ENCODE measurements around the gene HYLS1. TPM values are rescaled to one million over a fixed set of nuclear protein-coding genes. Genes with fewer than 3 reads are reported as not detected.

The HYLS1 gene
- total RNA-seq, 1 experiment from 2014 or later: 2.5 TPM

DNA sequence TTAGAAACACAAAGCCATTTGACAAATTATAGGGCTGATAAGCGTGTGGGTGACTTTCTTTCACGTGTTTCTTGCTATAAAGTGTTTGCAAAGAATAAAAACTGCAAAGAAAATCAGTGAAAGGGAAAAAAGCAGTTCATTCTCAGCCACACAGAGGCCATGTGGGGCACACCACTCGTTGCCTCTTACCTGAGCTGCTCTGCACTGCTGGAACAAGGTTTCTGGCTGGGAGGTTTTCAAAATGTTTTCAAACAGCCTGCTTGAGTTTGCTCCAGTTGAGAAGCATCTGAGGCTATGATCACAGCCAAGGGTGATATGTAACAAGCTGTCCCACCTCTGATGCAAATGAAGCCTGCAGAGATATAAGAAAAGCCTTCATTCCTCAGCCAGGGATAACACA lies 43.6 kb downstream of the HYLS1 start:
- Mint-ChIP-seq H3K36me3 (ENCODE audit: insufficient read depth, unreplicated experiment) (no peaks in the 10 kb centered on the region), H3K27me3 (ENCODE audit: insufficient read depth, unreplicated experiment) (peaks cover 15% of the 10 kb centered on the region), H3K27ac (ENCODE audit: unreplicated experiment) (no peak overlapping the region), H3K4me3 (ENCODE audit: unreplicated experiment) (no peak overlapping the region), H3K9me3 (ENCODE audit: unreplicated experiment) (no peaks in the 10 kb centered on the region), H3K4me1 (ENCODE audit: low read depth, unreplicated experiment) (no peaks in the 10 kb centered on the region)
- H3K9me3 ChIP-seq: no peaks in the 10 kb centered on the region
- POLR2A ChIA-PET: no interaction called here
- no peaks in the 10 kb centered on the region for H3K4me1 ChIP-seq
- no peaks in the 10 kb centered on the region for H3K36me3 ChIP-seq (ENCODE audit: control insufficient read depth, insufficient read depth, low read length)
- DNase-seq: no peak
- BruUV-seq (replicated peaks): no TSS peak
- TF ChIP-seq, protein P1, sequence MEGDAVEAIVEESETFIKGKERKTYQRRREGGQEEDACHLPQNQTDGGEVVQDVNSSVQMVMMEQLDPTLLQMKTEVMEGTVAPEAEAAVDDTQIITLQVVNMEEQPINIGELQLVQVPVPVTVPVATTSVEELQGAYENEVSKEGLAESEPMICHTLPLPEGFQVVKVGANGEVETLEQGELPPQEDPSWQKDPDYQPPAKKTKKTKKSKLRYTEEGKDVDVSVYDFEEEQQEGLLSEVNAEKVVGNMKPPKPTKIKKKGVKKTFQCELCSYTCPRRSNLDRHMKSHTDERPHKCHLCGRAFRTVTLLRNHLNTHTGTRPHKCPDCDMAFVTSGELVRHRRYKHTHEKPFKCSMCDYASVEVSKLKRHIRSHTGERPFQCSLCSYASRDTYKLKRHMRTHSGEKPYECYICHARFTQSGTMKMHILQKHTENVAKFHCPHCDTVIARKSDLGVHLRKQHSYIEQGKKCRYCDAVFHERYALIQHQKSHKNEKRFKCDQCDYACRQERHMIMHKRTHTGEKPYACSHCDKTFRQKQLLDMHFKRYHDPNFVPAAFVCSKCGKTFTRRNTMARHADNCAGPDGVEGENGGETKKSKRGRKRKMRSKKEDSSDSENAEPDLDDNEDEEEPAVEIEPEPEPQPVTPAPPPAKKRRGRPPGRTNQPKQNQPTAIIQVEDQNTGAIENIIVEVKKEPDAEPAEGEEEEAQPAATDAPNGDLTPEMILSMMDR (IDR thresholded peaks at IDR 0.05; ENCODE audit: insufficient read depth in 1 of 2, low read depth in 1 of 2, low read length in 1 of 2, severe bottlenecking in 1 of 2, unreplicated experiment in 1 of 2): no peak
- intact Hi-C loops (cut with micrococcal nuclease; ENCODE audit: unreplicated experiment): no loop called here
- H3K27me3 ChIP-seq (replicated peaks; ENCODE audit: control insufficient read depth, insufficient read depth, low read length): no peaks in the 10 kb centered on the region
- CTCF ChIA-PET: no interaction called here
- no peak overlapping the region for H3K4me3 ChIP-seq (ENCODE audit: low read depth, low read length)

DNA sequence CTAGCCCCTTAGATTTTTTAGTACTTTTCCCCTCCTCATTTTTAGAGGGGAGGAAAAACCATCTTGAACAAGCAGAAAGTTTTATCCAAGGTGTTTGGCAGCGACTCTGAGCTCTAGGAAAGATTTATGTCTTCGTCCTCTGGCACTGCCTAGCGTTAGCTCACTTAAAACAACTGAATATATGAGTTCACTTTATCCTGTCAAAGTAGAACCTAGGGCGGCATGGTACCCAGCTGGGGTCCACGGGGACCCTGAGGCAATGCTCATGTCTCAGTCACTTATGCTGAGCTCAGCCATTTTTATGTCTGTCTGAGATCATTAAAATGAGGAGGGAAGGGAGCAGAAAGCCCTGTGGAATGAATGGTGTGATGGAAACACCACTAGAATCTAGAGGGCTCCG lies 44.2 kb downstream of the HYLS1 start:
- Mint-ChIP-seq H3K27me3 (ENCODE audit: insufficient read depth, unreplicated experiment) (peaks cover 15% of the 10 kb centered on the region), H3K4me1 (ENCODE audit: low read depth, unreplicated experiment) (no peaks in the 10 kb centered on the region), H3K9me3 (ENCODE audit: unreplicated experiment) (no peaks in the 10 kb centered on the region), H3K4me3 (ENCODE audit: unreplicated experiment) (no peak overlapping the region), H3K36me3 (ENCODE audit: insufficient read depth, unreplicated experiment) (no peaks in the 10 kb centered on the region), H3K27ac (ENCODE audit: unreplicated experiment) (no peak overlapping the region)
- no peaks in the 10 kb centered on the region for H3K9me3 ChIP-seq
- intact Hi-C loops (cut with micrococcal nuclease; ENCODE audit: unreplicated experiment): no loop called here
- H3K4me3 ChIP-seq (ENCODE audit: low read depth, low read length): no peak overlapping the region
- BruUV-seq (replicated peaks): no TSS peak
- no peaks in the 10 kb centered on the region for H3K4me1 ChIP-seq
- DNase-seq: no peak
- ChIA-PET POLR2A (no interaction called here), CTCF (interaction anchor here (0.6 kb wide), 1 partner anchor 381 kb away, joined by 3 read pairs; no protein-coding TSS in a partner anchor)
- TF ChIP-seq, protein P1 (IDR thresholded peaks at IDR 0.05; ENCODE audit: insufficient read depth in 1 of 2, low read depth in 1 of 2, low read length in 1 of 2, severe bottlenecking in 1 of 2, unreplicated experiment in 1 of 2): no peak
- H3K27me3 ChIP-seq (replicated peaks; ENCODE audit: control insufficient read depth, insufficient read depth, low read length): no peaks in the 10 kb centered on the region
- no peaks in the 10 kb centered on the region for H3K36me3 ChIP-seq (ENCODE audit: control insufficient read depth, insufficient read depth, low read length)

DNA sequence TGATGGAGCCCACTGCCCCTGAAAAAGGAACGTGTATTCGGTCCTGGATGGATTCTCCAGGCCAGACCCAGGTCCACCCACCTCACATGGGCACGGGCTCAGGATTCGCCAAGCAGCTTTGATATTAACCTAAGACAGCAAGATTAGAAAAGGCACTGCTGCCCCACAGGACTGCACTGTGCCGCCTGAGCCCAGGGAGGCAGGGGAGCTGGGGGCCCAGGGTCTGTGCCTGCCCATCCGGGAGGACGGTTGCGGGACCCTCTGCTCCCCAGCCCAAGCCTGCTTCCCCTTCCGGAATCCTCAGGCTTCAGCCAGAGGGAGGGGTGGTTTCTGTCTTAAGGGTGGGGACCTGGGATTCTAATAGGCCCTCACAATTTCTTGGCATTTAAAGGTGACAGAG lies 44.8 kb downstream of the HYLS1 start:
- BruUV-seq (replicated peaks): no TSS peak
- DNase-seq: no peak
- ChIA-PET POLR2A (no interaction called here), CTCF (no interaction called here)
- Mint-ChIP-seq H3K36me3 (ENCODE audit: insufficient read depth, unreplicated experiment) (no peaks in the 10 kb centered on the region), H3K9me3 (ENCODE audit: unreplicated experiment) (no peaks in the 10 kb centered on the region), H3K27me3 (ENCODE audit: insufficient read depth, unreplicated experiment) (peaks cover 9% of the 10 kb centered on the region), H3K4me1 (ENCODE audit: low read depth, unreplicated experiment) (no peaks in the 10 kb centered on the region), H3K4me3 (ENCODE audit: unreplicated experiment) (no peak overlapping the region), H3K27ac (ENCODE audit: unreplicated experiment) (no peak overlapping the region)
- Histone ChIP-seq H3K36me3 (ENCODE audit: control insufficient read depth, insufficient read depth, low read length) (no peaks in the 10 kb centered on the region), H3K4me1 (no peaks in the 10 kb centered on the region), H3K9me3 (no peaks in the 10 kb centered on the region), H3K4me3 (ENCODE audit: low read depth, low read length) (no peak overlapping the region), H3K27me3 (replicated peaks; ENCODE audit: control insufficient read depth, insufficient read depth, low read length) (no peaks in the 10 kb centered on the region)
- intact Hi-C loops (cut with micrococcal nuclease; ENCODE audit: unreplicated experiment): no loop called here
- TF ChIP-seq, protein P1 (IDR thresholded peaks at IDR 0.05; ENCODE audit: insufficient read depth in 1 of 2, low read depth in 1 of 2, low read length in 1 of 2, severe bottlenecking in 1 of 2, unreplicated experiment in 1 of 2): no peak
